Kidney glomerular epithelial cell (primary cell): ENCODE results near the gene MYORG.

Experiments used
- DNase-seq: peaks from one replicate; lab custom pipeline; 2025; lab: John Stamatoyannopoulos, UW

Gene MYORG

DNA sequence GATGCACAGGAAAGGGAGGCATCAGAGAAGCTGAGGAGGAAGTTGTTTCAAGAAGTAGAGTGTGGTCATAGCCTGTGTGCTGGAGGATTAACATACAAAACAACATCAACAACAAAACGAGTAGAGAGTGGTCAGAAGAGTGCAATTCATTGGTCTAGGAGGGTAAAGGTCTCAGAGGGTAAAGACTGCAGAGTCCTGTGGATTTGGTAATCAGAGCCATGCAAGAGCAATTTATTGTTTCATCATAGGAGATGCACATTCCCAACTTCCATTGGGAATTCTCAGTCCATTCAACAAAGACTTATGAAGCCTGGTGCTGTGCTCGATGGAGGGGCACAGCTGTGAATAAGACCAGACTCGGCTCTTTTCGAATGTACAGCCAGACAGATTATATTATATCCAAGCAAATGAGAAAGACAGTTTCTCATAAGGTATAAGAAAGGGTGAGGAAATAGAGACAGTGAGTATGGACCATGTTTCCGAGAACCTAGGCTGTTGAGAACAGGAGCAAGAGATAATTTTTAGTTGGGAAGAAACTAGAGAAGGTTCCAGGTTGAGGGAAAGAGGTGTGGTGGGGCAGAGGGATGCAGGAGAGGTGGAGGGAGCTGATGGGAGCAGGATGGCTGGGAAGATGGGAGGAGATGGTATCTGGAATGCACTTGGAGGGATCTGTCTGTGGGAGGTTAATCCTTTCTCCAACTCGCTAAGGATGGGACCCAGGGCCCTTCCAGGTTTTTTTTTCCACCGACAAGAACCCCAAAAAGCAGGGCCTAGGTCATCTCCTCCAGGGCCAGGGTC is 7.9 kb upstream of the MYORG start:
- no peak for DNase-seq

DNA sequence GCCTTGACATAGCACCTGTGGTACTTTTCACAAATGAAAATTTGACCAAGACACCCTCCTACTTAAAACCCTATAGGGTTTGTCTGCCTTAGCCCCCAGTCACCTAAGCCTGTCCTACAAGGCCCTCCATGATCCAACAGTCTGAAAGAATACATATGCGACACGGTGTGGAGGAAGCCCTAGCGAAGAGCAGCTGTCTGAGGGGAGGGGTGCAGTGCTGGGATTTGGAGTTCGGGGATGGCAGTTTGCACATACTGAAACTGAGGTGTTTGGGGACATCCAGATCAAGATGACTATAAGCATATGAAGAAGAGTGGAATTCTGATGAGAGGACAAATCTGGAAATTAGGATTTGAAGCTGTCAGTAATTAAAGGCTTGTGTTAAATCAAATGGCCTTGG is 7.2 kb upstream of the MYORG start:
- no peak for DNase-seq

DNA sequence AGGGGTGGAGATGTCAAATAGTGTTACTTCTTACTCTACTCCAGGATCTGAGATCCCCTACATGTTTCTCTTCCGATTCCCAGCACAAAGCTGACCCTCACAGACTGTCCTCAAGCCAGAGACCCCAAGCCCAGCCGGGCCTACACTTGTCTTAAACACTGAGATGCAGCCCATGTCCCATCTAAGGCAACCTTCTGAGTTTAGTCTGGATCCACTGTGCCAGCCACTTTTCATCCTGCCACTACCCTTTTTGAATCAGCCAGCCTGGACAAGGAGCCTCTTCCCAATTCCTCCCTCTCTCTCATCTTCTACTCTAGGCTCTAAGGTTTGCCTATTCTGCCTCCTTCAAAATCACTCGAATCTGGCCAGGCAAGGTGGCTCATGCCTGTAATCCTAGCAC is 6.2 kb upstream of the MYORG start:
- no peak for DNase-seq

DNA sequence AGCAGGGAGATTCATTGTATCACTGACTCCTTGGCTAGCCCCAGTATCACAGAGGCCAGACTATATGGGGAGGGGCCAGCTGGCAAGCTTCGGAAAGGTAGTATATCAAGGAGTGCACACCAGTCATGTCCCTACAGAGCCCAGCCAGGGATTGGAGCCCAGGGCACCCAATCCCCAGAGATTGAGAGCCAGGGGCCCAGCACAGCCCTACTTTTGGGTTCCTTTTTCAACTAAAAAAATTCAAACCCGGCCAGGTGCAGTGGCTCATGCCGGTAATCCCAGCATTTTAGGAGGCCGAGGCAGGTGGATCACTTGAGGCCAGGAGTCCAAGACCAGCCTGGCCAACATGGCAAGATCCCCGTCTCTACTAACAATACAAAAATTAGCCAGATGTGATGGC is 5.4 kb upstream of the MYORG start:
- no peak for DNase-seq

DNA sequence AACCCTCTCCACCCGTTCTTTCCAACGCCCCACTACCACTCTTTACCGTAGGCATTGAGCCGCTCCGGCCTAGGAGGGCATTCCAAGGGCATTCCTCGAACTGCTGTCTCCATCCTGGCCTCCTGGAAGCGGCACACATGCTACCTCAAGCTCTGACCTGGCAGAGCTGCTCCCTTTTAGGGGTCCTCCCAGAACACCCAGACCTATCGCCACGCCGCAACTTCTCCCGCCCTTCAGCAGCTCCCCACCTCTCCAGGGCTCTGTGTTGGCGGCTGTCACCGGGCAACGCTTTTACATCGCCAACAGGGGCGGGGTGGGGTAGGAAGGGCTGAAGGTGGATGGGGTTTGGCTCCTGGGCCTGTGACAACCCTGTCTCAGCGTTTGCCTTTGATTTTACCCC is 4.6 kb upstream of the MYORG start:
- DNase-seq = no peak

DNA sequence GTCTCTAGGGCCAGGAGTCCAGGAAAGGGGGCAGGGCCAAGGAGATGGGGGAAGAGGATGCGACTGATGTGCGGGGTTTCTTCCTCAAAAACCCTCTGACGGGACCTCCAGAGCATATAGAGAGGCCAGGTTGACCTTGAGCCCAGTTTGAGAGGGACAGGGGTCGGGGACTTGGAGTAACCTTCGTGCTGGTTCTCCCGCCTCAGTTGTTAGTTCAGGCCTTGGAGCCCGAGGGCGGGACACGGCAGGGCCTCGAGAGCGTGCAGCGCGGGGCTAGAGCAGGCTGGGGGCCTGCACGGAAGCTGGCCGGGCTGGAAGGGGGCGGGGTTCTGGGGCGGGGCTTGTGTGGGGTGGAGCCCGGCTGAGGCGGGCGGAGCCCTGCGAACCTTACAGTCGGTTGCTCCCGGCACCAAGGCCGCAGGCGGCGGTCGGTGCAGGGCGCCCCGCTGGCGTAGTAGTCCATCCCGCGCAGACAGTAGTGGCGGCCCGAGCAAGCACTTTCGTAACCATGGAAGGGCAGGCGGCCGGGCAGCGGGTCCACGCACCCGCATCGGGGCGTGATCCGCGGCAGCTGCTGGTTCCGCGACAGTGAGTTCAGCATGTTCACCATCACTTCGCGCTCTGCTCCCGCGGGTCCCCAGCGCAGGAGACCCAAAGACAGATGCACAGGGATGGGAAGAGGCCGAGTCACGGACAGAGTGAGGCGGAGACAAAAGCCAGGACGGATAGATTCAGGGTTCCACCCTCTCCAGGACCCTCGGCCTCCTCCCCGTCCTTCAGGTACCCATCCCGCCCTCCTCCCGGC is 4.0 kb upstream of the MYORG start:
- peak; percentile 21 for DNase-seq

DNA sequence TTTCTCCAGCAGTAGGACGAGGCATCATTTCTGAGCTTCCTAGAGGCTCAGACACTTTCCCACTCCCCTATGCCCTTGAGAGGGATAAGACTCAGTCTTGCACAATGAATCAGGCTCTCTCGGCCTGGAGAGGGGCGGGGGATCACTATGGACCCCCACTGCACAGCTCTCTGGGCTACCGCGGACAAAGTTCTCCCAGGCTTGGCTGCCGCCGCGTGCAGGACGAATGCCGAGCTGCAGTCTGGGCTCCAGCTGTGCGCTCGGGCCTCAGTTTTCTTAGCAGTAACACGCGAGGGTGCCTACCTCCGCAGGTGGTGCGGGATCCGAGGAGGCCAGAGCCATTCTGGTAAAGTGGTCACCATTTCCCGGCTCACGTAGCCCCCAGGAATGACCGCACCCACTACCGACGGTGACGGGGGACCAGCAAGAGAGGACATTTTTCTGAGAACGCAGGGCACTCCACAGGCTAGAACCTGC is 3.4 kb upstream of the MYORG start:
- no peak for DNase-seq

DNA sequence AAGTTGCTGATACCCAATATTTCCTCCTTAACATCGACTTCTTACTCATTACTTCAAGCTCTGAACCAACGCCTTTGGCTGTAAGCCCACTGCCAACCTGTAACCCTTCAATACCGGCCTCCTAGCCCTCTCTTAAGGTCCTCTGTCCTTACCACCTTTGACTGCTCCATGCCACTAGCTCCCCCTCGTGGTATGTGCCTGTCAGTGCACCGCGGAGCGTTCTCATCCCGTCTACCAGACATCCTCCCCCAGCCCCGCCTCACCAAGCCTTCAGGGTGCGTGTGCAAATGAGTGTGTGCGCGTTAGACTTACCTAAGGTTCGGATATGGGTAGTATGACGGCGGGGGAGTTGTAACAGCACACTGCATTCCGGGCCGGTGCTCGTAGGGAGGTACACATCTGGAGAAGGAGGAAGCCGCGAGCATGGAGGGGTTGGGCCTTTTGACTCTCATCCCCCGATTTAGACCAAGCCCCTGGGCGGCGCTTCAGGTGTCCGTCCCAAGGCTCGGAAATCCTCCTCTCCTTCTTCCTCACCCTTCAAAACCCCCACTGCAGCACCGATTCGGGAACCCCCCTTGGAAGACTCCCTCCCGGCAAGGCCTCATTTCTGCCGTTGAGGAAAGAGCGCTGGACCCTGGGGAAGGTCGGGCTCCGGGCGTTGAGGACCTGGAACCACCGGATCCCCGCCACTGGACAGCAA is 2.8 kb upstream of the MYORG start:
- peak; percentile 89 for DNase-seq

DNA sequence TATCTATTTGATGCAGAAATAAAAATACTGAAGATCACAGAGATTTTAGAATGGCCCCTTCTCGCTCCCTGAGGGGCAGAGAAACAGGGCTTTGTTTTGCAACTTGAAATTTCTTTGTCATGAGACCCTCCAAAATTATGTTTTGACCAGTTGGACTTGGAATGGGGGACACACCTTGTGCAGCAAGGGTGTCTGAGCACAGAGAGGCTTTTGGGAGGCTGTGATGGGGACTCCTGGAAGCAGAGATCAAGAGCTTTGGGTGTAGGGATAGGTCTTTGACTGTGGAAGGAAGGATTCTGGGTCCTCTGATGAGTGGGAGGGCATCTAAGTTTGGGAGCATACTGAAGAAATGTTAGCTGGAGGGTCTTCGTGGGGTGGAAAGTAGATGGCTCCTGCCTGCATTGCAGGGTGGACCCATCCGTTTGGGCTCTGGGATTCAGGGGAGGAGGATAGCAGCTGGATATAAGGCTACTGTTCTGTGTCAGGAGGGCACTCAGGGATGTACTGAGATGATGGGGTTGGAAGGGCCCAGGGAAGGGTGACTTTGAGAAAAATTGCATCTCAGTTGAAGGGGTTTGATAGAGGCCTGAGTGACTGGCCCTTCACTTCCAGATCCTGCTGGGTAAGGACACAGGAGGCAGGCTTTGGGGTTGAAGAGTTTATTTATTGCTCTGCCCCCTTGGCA is 1.8 kb upstream of the MYORG start:
- DNase-seq = no peak

DNA sequence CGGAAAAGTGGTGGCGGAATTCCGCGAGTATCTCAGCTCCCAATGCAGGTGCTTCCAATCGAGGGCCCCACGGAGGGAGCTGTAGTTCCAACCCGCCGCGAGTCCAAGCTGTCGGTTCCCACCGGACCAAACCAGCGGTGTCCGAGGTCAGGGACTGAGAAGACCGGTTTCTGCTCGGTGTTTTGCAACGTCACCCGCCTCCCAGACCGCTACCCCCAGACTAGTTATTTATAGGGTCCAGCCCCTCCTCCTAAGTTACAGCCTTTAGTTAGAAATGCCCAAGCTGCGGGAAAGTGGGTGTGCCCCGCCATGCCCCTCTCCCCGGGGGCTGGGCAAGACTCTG is 677 bp upstream of the MYORG start:
- no peak for DNase-seq

DNA sequence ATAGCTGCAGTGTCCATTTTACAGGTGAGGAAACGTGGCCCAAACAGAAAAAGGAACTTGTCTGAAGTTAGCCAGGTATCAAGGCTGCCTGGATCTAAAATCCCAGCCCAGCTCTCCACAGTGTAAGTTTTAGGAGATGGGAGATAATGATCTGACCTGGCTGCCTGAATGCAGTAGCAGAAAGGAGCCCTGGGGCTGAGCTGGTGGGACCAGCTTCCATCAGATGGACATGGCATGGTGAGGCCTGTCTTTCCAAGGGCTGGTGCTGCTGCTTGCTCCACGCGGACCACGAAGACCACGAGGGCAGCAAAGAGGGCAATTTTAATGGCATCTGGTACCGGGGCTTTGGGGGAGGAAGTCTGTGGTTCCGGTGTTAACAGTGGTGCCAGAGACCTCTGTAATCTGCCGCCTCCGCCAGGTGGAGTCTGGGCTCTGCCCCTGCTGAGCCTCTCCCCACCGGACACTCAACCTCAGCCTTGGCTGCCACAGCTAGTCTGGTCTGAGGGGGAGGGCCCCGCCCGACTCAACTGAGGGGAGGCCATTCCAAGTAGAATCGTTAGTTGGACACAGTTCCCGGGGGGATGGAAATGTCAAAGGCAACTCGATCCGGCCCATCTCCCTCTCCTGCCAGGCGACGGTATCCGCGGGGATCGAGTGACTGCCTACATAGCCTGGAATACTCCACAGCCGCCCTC is 650 bp downstream of the MYORG start:
- DNase-seq = peak; percentile 33

DNA sequence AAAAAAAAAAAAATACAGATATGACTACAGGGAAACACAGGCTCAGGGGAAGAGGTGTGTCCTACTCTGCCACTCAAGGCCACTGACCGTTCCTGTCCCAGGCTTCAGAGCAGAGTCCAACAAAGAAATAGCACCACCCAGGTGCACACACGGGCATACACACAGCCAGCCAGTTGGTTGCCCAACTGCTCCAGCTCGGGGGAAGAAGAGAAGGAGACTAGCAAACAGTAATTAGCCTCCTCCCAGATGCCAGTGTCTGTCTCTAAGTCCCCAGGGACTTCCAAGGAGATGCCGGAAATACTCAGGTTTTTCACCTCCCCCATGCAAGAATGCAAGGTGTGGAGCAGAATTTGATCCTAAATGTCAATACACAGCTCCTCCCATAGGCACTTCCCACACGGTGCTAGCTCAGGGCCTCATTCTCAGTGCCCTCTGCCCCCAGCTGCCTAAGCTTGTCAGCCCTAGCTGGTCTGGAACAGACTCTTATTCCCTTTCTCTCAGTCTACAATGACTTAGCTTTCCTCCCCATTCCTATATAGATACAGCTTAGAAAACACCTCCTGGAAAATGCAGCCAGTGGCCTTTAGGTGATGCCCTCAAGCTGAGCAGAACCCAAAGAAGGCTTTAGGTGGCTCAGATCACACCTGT is 1.7 kb downstream of the MYORG start:
- no peak for DNase-seq

DNA sequence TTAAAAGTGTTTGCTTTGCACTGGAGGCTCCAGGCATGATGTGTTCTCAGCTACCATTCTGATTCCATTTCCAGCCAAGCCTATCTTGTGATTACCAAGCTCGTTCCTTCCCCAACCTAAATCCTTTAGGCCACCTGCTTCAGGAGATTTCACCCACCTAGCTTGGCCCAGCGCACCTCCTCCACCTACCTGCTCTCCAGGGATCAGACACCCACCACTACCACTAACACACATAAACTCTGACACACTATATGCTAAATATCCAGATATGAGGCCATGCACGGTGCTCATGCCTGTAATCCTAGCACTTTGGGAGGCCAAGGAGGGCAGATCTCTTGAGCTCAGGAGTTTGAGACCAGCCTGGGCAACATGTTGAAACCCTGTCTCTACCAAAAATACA is 2.4 kb downstream of the MYORG start:
- DNase-seq = no peak

DNA sequence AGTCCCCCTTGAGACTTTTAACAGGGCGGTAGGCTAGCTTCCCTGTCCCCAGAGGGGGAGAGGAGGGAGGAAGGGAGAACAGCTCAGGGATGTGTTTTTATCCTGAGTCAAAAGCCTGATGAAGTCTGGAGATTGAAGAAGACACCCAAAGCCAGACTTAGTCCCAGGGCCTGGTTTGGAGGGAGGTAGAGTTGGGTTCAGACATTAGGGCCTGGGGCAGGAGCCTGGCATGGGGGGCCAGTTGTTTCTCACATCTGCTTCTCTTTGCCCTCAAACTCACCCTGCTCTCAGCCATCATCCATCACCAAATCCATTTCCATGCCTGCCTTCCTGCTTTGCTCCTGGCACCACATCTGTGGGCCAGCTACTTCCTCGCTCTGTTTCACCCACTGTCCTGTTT is 2.9 kb downstream of the MYORG start:
- no peak for DNase-seq

DNA sequence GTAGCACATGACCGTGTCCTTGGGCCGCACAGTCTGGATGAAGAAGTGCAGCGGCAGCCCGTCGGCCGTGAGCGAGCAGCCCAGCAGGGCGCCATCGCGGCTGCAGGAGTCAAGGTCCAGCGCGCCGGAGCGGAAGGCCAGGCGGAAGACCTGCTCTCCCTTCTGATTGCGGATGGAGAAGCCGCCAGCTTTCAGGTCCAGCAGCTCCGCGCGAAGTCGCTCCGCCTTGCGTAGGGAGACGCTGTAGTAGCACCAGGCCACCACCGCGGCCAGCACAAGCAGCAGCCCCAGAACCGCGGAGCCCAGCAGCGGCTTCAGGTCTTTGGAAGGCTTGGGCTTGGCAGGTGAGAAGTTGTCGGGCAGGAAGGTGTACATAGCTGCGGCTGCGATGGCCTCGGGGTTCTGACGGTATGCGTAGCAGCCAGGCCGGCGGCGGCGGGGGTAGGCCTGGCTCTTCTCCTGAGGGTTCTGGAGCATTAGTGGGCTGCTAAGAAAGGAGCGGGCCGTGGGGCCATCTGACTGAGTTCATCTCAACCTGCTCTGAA is 4.2 kb downstream of the MYORG start:
- DNase-seq = no peak

DNA sequence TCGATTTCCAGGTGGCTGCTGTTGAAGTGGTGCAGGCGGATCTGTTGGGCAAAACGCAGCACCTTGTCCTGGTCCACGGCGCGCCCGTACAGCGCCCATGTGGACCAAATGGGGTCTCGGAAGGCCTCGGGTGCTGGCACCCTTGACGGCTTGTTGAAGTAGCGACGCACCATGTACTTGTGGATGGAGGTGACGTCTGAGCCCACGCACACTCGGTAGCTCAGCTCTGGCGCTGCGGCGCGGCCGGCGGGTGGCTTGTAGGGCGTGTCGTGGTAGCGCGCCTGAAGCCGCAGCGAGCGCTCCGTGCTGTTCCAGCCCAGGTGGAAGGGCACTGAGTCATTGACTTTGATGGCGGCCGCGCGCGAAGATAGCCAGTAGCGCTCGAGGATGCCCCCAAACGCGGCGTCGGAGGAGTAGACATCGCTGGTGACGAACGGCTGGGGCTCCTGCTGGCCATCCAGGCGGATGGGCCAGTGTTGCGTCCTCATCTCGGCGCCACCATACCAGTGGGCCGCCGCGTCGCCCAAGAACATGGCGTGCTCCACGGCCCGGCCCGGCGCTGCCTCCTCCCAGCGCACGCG is 4.7 kb downstream of the MYORG start:
- DNase-seq = no peak

DNA sequence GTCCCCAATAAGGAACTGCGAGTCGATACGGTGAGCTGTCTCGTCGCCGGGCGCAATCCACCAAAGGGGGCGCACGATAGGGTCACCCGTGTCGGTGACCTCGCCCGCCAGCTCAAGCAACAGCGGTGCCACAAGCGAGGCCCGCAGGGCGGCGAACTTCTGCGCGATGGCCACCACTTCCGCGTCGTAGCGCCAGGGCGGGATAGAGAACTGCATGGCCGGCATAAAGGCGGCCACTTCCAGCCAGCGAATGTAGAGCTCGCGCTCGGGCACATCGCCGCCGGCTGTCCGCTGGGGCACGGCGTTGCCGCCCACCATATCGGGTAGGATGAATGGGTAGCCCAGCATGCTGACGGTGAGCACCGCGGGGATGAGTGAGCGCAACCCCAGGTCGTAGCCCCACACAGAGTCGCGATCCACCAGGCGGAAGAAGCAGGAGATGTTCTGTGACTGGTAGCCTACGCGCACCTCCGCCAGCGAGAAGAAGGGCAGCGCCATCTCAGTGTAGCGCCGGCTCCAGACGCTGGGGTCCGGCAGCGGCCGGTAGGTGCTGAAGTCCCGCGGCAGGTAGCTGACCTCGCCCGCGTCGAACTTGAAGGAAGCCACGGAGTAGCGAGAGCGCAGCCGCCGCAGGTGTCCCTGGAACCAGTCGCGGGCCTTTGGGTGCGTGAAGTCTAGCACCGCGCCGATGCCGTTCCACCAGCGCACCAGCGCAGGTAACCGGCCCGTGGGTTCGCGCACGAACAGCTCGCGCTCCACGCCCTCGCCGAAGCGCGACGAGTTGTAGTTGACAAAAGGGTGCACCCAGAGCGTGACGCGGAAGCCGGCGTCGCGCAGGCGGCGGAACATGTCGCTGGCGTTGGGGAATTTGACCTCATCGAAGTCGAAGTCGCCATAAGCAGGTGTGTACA is 5.5 kb downstream of the MYORG start:
- no peak for DNase-seq

DNA sequence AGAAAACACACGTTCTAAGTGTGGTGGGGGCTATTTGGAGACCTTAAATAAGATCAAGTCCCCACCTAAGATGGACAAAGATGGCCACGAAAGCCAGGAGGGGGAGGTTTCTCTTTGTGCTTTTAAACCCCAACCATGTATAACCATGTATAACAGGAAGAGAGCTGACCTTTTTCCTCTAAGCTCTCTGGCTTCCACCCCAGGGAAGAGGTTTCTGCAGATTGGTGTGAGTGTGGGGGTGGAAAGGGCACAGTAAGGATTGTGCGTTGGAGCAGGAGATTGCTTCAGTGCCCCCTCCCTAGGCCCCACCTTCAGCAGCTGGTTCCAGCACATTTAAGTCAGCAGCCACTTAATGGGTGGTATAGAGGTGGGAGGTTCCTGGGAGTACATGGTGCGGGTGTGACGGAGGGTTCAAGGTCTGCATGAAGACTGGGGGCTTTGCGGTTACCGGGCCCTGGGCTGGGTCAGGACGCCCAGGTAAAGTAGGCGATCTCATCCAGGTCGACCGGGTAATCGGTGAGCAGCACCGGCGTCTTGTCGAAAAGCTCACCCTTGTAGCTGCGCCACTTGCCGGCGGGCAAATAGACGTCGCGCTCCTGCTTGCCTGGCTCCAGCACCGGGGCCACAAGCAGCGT is 6.2 kb downstream of the MYORG start:
- DNase-seq = no peak

DNA sequence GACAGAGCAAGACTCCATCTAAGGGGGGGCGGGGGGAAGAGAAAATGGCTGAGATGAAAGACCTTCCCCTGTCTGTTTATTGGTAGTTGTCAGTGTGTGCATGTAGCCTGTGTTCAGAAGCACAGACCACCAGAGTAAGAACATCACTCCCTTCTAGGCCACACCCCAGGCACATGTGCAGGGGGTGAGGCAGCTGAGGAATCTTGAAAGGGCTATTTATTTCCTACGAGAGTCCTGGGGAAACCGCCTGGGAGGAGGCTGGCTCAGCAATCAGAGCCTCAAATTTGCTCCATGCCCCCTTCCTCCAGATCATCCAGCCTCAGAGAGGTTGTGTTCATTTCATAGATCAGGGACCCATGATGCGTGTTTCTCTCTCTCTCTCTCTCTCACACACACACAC is 7.1 kb downstream of the MYORG start:
- DNase-seq = no peak
